Stimulated activated CD4-positive, alpha-beta T cell treated with anti-CD3 and anti-CD28 coated beads, Interleukin-1b, Interleukin-23, amount 100 ng/mL, for 1 hour (primary cell): ENCODE results near the gene EEFSEC.

Experiments
- DNase-seq, 2 donors: peaks; one replicate each; pipeline ENCODE4 v3.0.0-alpha.2; 2020; ENCODE audit warnings: low read depth in 2 of 2

Gene EEFSEC

GRCh38 chr3:128392021-128392420 lies 238.7 kb downstream of the EEFSEC start:
- no peak for DNase-seq

- no peak for DNase-seq
Measured at GRCh38 chr3:128392818-128393544, 239.7 kb downstream of the EEFSEC start.

- no peak for DNase-seq
Measured at GRCh38 chr3:128394033-128394432, 240.8 kb downstream of the EEFSEC start.

GRCh38 chr3:128395046-128395445 lies 241.8 kb downstream of the EEFSEC start:
- DNase-seq: no peak

- DNase-seq: no peak
Measured at GRCh38 chr3:128395500-128396162, 242.3 kb downstream of the EEFSEC start.

- no peak for DNase-seq
Measured at GRCh38 chr3:128397484-128397883, 244.2 kb downstream of the EEFSEC start.

- no peak for DNase-seq
Measured at GRCh38 chr3:128398586-128398985, 245.3 kb downstream of the EEFSEC start.

GRCh38 chr3:128399221-128399915 lies 246.1 kb downstream of the EEFSEC start:
- DNase-seq: no peak

GRCh38 chr3:128400671-128401070 lies 247.4 kb downstream of the EEFSEC start:
- no peak for DNase-seq

- no peak for DNase-seq
Measured at GRCh38 chr3:128402319-128402718, 249.0 kb downstream of the EEFSEC start.

GRCh38 chr3:128402998-128403397 lies 249.7 kb downstream of the EEFSEC start:
- no peak for DNase-seq

- no peak for DNase-seq
Measured at GRCh38 chr3:128404276-128405068, 251.2 kb downstream of the EEFSEC start.

GRCh38 chr3:128405554-128406277 lies 252.4 kb downstream of the EEFSEC start:
- DNase-seq: no peak

- no peak for DNase-seq
Measured at GRCh38 chr3:128407247-128407646, 254.0 kb downstream of the EEFSEC start.

- no peak for DNase-seq
Measured at GRCh38 chr3:128408012-128408692, 254.9 kb downstream of the EEFSEC start.

GRCh38 chr3:128408693-128409623 lies 255.7 kb downstream of the EEFSEC start:
- DNase-seq: no peak

GRCh38 chr3:128409624-128410581 lies 256.6 kb downstream of the EEFSEC start:
- no peak for DNase-seq
